Measurements from ENCODE around the gene ZFP82.
A peak's percentile ranks its signal among the peaks of the same experiment; 100 is the strongest.

Gene ZFP82

GRCh38 chr19:36449059-36449670 is 30.7 kb upstream of the ZFP82 start:
- ChIA-PET CTCF (interaction anchor here (0.6 kb wide), 1 partner anchor 150 kb away, joined by 3 read pairs; no protein-coding TSS in a partner anchor), POLR2A (no interaction called here)
- TF ChIP-seq ZNF274 (IDR thresholded peaks at IDR 0.05; ENCODE audit: low read length): peak; percentile 96
- peak; percentile 99 for TF ChIP-seq ZNF274 (tag by site-specific recombination; IDR thresholded peaks at IDR 0.05; ENCODE audit: borderline replicate concordance)
- TF ChIP-seq SETDB1 (IDR thresholded peaks at IDR 0.05; ENCODE audit: insufficient read length, low read length): peak; percentile 98
- TF ChIP-seq ZNF391 (tag by site-specific recombination; IDR thresholded peaks at IDR 0.05; ENCODE audit: borderline replicate concordance, low read depth): no peak
- peak; percentile 88; the same call in 1 of the 2 replicates for TF ChIP-seq TRIM28 (IDR thresholded peaks at IDR 0.05; ENCODE audit: borderline replicate concordance, low read length)
- TF ChIP-seq ZNF518A (tag by site-specific recombination; conservative IDR thresholded peaks at IDR 0.05; ENCODE audit: low read depth): peak; percentile 33; the same call in 1 of the 2 replicates
- no peak for TF ChIP-seq ZNF354C (tag by site-specific recombination; IDR thresholded peaks at IDR 0.05; ENCODE audit: borderline replicate concordance, low read depth)
- TF ChIP-seq RBAK (tag by site-specific recombination; IDR thresholded peaks at IDR 0.05): no peak
- TF ChIP-seq ZNF600 (tag by site-specific recombination; IDR thresholded peaks at IDR 0.05): no peak
- no peak for TF ChIP-seq YY1 (tag by site-specific recombination; IDR thresholded peaks at IDR 0.05)
- TF ChIP-seq WT1 (tag by site-specific recombination; IDR thresholded peaks at IDR 0.05): no peak
- TF ChIP-seq ZNF626 (tag by site-specific recombination; IDR thresholded peaks at IDR 0.05): 0 out of 2 replicates have a peak, but pooled peaks have one; percentile 39
- no peak overlapping the region for H3K27ac ChIP-seq (ENCODE audit: extremely low read depth, low read depth, low read length)
- H3K36me3 ChIP-seq (ENCODE audit: control insufficient read depth in 2 of 2, insufficient read depth in 1 of 2, low read length in 2 of 2): peaks cover 43 to 79% of the 10 kb centered on the region in 2 experiments
- H3K9me3 ChIP-seq (ENCODE audit: control insufficient read depth, insufficient read depth, low read depth, low read length): peaks cover 48% of the 10 kb centered on the region
- no peaks in the 10 kb centered on the region for H3K4me1 ChIP-seq (ENCODE audit: control insufficient read depth, insufficient read depth, low read length)
- H3K4me3 ChIP-seq (ENCODE audit: low read depth, low read length): no peak overlapping the region

GRCh38 chr19:36441339-36441738 is 22.9 kb upstream of the ZFP82 start:
- CTCF ChIA-PET: interaction anchor here (0.6 to 0.7 kb wide), 2 partner anchors 272 to 400 kb away, joined by 3 read pairs; no protein-coding TSS in a partner anchor
- POLR2A ChIA-PET: no interaction called here

More at GRCh38 chr19:36441339-36441738, 22.9 kb upstream of the ZFP82 start:
- TF ChIP-seq KLF9 (tag by site-specific recombination; IDR thresholded peaks at IDR 0.05; ENCODE audit: low read depth) (no peak), ZNF202 (tag by site-specific recombination; IDR thresholded peaks at IDR 0.05; ENCODE audit: borderline replicate concordance) (no peak), ZNF626 (tag by site-specific recombination; IDR thresholded peaks at IDR 0.05) (0 out of 2 replicates have a peak, but pooled peaks have one; percentile 41), ZNF341 (tag by site-specific recombination; IDR thresholded peaks at IDR 0.05; ENCODE audit: low read depth) (no peak), PRDM10 (tag by site-specific recombination; IDR thresholded peaks at IDR 0.05) (no peak), ZNF146 (tag by site-specific recombination; IDR thresholded peaks at IDR 0.05) (peak; percentile 84), ZNF555 (tag by site-specific recombination; conservative IDR thresholded peaks at IDR 0.05) (no peak), ZNF362 (tag by site-specific recombination; IDR thresholded peaks at IDR 0.05) (peak; percentile 65; the same call in 1 of the 2 replicates), ZNF549 (tag by site-specific recombination; IDR thresholded peaks at IDR 0.05) (0 out of 2 replicates have a peak, but pooled peaks have one; percentile 20)
- Histone ChIP-seq H3K27ac (ENCODE audit: extremely low read depth, low read depth, low read length) (no peak overlapping the region), H3K36me3 (ENCODE audit: control insufficient read depth in 2 of 2, insufficient read depth in 1 of 2, low read length in 2 of 2) (peaks cover 0 to 8% of the 10 kb centered on the region in 2 experiments; a peak in 2 of 3 replicates), H3K4me3 (ENCODE audit: low read depth, low read length) (no peak overlapping the region), H3K9me3 (ENCODE audit: control insufficient read depth, insufficient read depth, low read depth, low read length) (peaks cover 9% of the 10 kb centered on the region), H3K4me1 (ENCODE audit: control insufficient read depth, insufficient read depth, low read length) (no peaks in the 10 kb centered on the region)

All from HEK293 (cell line).